DND-41 (cell line): ENCODE measurements around the gene HS3ST3A1.

Experiments
- ATAC-seq: fragments of 200-7000 bp; cut with Tn5 transposase; 3 replicates; pipeline ENCODE4 v1.9.1; 2021; ENCODE audit warnings: low read depth; ENCODE audit not compliant: insufficient read depth
- DNase-seq: peaks from one replicate; pipeline ENCODE4 v3.0.0-alpha.2; 2020
- H2AFZ ChIP-seq: 2 replicates; pipeline ENCODE4 v1.6.0; 2012; ENCODE audit warnings: low read depth, low read length
- H3K27ac ChIP-seq: 2 replicates; pipeline ENCODE4 v1.5.1; 2012; ENCODE audit warnings: low read length, inconsistent platforms
- H3K27me3 ChIP-seq: fragments of 200-600 bp; sonication (generic); 2 replicates; pipeline ENCODE4 v1.6.0; 2012; ENCODE audit warnings: low read length, mild to moderate bottlenecking, inconsistent platforms; ENCODE audit not compliant: insufficient read depth, poor library complexity
- H3K36me3 ChIP-seq: 2 replicates; pipeline ENCODE4 v1.5.1; 2012; ENCODE audit warnings: low read length, inconsistent platforms; ENCODE audit not compliant: insufficient read depth
- H3K4me1 ChIP-seq: 2 replicates; pipeline ENCODE4 v1.5.1; 2012; ENCODE audit warnings: mild to moderate bottlenecking, low read length; ENCODE audit not compliant: insufficient read depth
- H3K4me2 ChIP-seq: 2 replicates; pipeline ENCODE4 v1.6.0; 2012; ENCODE audit warnings: mild to moderate bottlenecking, moderate library complexity, low read length, inconsistent platforms; ENCODE audit not compliant: insufficient read depth
- H3K4me3 ChIP-seq, 2 experiments: fragments of 200-600 bp in 1 of 2; shearing (Covaris generic) in 1 of 2; 2 replicates each; pipeline ENCODE4 v1.5.1; 2012 to 2016; ENCODE audit warnings: inconsistent platforms in 2 of 2, low read length in 2 of 2, mild to moderate bottlenecking in 2 of 2, low read depth in 1 of 2, moderate library complexity in 1 of 2
- H3K79me2 ChIP-seq: 2 replicates; pipeline ENCODE4 v1.6.0; 2012; ENCODE audit warnings: low read length, inconsistent platforms; ENCODE audit not compliant: insufficient read depth
- H3K9ac ChIP-seq: 2 replicates; pipeline ENCODE4 v1.6.0; 2012; ENCODE audit warnings: low read depth, mild to moderate bottlenecking, inconsistent platforms, low read length, moderate library complexity
- H3K9me3 ChIP-seq: 2 replicates; pipeline ENCODE4 v1.5.1; 2012; ENCODE audit warnings: low read length, moderate library complexity, mild to moderate bottlenecking, inconsistent platforms; ENCODE audit not compliant: insufficient read depth, severe bottlenecking
- H4K20me1 ChIP-seq: 2 replicates; pipeline ENCODE4 v1.6.0; 2012; ENCODE audit warnings: low read length; ENCODE audit not compliant: insufficient read depth
- EZH2 ChIP-seq: IDR thresholded peaks from 3 replicates; pipeline ENCODE4 v1.6.1; 2012; ENCODE audit warnings: borderline replicate concordance, low read depth, mild to moderate bottlenecking, moderate library complexity, low read length, inconsistent platforms; ENCODE audit not compliant: severe bottlenecking
- TF ChIP-seq, protein P1 (sequence below): IDR thresholded peaks from 2 replicates; pipeline ENCODE4 v1.5.1; 2012; ENCODE audit warnings: borderline replicate concordance, low read length, moderate library complexity, mild to moderate bottlenecking; ENCODE audit not compliant: poor library complexity, severe bottlenecking; ENCODE audit errors: extremely low read depth

The HS3ST3A1 gene

DNA sequence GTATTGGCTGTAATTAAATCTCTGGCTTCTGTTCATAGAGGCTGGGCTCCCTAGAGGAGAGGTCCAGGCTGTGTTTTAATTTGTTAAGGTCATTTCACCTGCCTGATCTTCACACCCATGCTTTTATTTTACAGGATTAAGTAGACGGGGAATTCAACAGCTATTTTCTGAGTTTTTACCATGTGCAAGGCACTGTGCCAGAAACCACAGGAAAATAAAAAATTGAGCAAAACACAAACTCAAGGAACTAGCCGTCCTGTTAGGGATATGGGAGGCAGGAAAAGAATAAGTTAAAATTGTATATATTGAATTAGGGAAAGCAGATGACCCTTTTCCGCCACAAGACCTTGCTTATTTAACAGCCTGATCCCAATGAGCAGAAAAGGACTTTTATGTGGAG, 29.1 kb downstream of the HS3ST3A1 start:
- DNase-seq (no peak), ATAC-seq (no peak)
- Histone ChIP-seq H3K27me3 (no peaks in the 10 kb centered on the region), H3K36me3 (no peaks in the 10 kb centered on the region), H3K9me3 (peaks cover 2% of the 10 kb centered on the region), H3K79me2 (no peaks in the 10 kb centered on the region), H3K9ac (no peak overlapping the region), H4K20me1 (no peaks in the 10 kb centered on the region), H3K4me3 (no peak overlapping the region), H3K4me1 (no peaks in the 10 kb centered on the region), H3K4me2 (no peak overlapping the region), H3K27ac (no peak overlapping the region), H2AFZ (no peak overlapping the region)
- no peak for TF ChIP-seq EZH2
- TF ChIP-seq, protein P1, sequence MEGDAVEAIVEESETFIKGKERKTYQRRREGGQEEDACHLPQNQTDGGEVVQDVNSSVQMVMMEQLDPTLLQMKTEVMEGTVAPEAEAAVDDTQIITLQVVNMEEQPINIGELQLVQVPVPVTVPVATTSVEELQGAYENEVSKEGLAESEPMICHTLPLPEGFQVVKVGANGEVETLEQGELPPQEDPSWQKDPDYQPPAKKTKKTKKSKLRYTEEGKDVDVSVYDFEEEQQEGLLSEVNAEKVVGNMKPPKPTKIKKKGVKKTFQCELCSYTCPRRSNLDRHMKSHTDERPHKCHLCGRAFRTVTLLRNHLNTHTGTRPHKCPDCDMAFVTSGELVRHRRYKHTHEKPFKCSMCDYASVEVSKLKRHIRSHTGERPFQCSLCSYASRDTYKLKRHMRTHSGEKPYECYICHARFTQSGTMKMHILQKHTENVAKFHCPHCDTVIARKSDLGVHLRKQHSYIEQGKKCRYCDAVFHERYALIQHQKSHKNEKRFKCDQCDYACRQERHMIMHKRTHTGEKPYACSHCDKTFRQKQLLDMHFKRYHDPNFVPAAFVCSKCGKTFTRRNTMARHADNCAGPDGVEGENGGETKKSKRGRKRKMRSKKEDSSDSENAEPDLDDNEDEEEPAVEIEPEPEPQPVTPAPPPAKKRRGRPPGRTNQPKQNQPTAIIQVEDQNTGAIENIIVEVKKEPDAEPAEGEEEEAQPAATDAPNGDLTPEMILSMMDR: no peak

DNA sequence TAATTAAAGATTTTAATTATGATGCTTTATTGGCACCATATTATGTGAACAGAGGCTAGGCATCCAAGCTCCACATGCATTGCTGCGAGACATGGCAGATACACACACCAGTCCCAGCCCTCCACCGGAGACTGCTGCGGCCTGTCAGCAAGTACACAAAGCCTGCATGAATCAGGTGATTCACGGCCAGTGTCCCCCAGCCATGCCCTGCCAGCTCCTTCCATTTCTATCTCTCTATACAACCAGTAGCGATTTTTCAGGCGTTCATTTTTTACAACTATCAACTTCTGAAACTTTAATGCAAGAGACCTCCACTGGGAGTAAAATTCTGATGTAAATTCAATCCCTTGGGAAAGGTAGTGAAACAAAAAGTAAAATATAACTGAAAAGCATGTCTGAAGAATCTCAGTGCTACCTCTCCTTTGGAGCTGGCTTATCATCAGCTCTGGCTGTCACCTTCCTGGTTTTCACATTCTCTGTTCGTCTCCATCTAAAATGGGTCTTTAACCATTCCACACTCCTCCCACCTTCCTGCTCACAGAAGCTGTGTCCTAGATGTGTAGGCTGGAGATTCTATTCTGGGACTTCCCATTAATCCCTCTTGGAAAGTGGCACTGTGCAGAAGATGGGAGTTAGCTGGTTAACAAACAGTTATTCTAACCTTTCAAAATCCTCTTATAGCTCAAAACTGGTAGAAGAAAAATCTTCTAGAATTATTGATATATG, 32.2 kb downstream of the HS3ST3A1 start:
- H3K27ac ChIP-seq: no peak overlapping the region
- no peak for TF ChIP-seq EZH2
- TF ChIP-seq, protein P1: no peak

DNA sequence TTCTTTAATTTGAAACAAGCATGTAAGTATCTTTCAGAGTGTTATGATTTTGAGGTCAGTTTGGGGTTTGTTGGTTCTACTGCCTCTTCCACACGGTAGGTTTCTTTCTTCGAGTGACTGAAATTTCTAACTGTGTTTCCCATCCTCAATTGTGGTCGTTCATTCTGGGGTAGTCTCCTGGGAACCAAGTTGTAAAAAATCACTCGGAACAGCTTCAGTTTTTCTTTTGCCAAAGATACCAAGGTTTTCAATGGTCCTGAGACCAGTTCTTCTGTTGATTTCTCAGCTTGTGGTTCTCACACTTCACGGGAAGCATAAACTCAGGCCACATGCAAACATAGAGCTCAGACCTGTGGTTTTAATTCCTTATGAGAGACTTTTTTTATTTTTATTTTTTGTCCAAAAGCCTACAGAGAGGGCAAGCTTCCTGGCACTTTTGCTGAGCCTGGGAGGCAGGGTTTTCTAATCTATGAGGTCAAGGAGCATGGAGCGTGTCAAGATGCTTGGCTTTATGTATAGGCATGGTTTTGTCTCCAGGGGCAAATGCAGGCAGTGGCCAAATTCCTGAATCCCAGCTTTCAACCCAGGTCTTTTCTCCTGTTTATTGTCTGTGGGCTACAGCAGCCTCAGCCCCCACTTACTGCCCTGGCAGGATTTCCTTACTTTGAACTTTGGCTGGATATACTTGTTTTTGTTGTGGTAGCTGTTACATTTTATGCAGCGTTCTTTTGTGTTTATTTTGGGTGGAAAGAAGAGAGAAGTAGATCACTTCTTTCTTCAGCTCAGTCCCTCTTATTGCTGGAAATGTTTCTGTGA, 32.9 kb downstream of the HS3ST3A1 start:
- TF ChIP-seq EZH2: no peak
- TF ChIP-seq, protein P1: no peak
- H3K36me3 ChIP-seq: no peaks in the 10 kb centered on the region
- H3K9ac ChIP-seq: no peak overlapping the region
- ATAC-seq (no peak), DNase-seq (no peak)
- no peak overlapping the region for H2AFZ ChIP-seq
- no peak overlapping the region for H3K27ac ChIP-seq
- H4K20me1 ChIP-seq: no peaks in the 10 kb centered on the region
- no peaks in the 10 kb centered on the region for H3K79me2 ChIP-seq
- H3K4me1 ChIP-seq: no peaks in the 10 kb centered on the region
- H3K9me3 ChIP-seq: peaks cover 2% of the 10 kb centered on the region
- no peaks in the 10 kb centered on the region for H3K27me3 ChIP-seq
- no peak overlapping the region for H3K4me2 ChIP-seq
- no peak overlapping the region for H3K4me3 ChIP-seq

More for the DNA sequence above, 32.2 kb downstream of the HS3ST3A1 start:
- Histone ChIP-seq H3K4me1 (no peaks in the 10 kb centered on the region), H3K9ac (no peak overlapping the region), H4K20me1 (no peaks in the 10 kb centered on the region), H3K36me3 (no peaks in the 10 kb centered on the region), H3K79me2 (no peaks in the 10 kb centered on the region), H3K4me3 (no peak overlapping the region), H2AFZ (no peak overlapping the region), H3K4me2 (no peak overlapping the region), H3K27me3 (no peaks in the 10 kb centered on the region), H3K9me3 (peaks cover 2% of the 10 kb centered on the region)
- ATAC-seq (no peak), DNase-seq (no peak)
